IPS DF 6.9 (cell line): ENCODE measurements around the gene SLC35A3.

Experiments used
- DNase-seq: peaks from one replicate; pipeline ENCODE4 v3.0.0-alpha.2; 2013; ENCODE audit warnings: low read depth, low spot score
- H3K27ac ChIP-seq: one replicate; pipeline ENCODE4 v1.5.1; 2013; ENCODE audit warnings: low read length, control low read depth
- H3K27me3 ChIP-seq: 2 replicates; pipeline ENCODE4 v1.6.1; 2013; ENCODE audit warnings: mild to moderate bottlenecking, low read length; ENCODE audit not compliant: control insufficient read depth, insufficient read depth
- H3K36me3 ChIP-seq: 2 replicates; pipeline ENCODE4 v1.6.1; 2013; ENCODE audit warnings: low read length; ENCODE audit not compliant: control insufficient read depth, insufficient read depth
- H3K4me1 ChIP-seq: 2 replicates; pipeline ENCODE4 v1.6.1; 2013; ENCODE audit warnings: low read length; ENCODE audit not compliant: control insufficient read depth, insufficient read depth
- H3K4me3 ChIP-seq: 2 replicates; pipeline ENCODE4 v1.5.1; 2013; ENCODE audit warnings: mild to moderate bottlenecking, low read length
- H3K9me3 ChIP-seq: 2 replicates; pipeline ENCODE4 v1.6.1; 2013; ENCODE audit warnings: low read length, inconsistent platforms; ENCODE audit not compliant: control insufficient read depth, insufficient read depth
- WGBS: extraction: QIAGEN DNeasy Blood & Tissue Kit; methylation state at CpG from one replicate; pipeline ENCODE4 v1.1.7; 2013; ENCODE audit warnings: mixed read lengths, missing lambda C conversion rate; ENCODE audit not compliant: insufficient read length, insufficient coverage; 5-methylcytosine and 5-hydroxymethylcytosine counted together

Gene SLC35A3

DNA sequence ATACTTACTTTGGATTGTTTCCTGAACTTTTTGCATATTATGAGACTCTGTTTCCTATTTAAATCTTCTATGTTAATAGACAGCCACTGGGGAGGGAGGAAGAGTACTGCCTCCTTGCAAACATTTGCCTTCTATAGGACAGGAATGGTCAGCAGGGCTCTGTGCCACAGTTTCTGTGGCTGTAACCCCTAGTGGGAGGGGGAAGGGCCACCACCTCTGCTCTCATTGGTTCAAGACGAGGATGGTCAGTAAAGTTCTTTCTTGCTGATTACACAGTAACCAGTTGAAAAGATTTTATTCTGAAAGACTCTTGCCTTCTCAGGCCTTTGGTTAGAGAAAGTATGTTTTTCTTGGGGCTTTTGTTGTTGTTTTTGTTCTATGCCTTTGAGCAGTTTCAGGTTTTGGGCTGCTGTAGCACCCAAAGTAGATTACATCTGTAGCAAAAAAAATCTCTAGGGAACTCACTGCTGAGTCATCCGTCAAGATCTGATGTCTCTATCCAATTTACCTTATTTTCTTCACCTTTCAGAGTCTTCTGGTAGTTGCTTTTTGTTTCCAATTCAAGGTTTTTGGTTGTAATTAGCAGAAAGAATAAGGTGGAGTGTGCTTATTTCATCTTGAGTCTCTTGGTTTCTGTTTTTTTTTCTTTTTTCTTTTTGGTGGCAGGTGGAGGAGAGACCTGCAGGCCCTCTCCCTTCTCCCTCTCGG lies 23.1 kb downstream of the SLC35A3 start:
- Histone ChIP-seq H3K4me3 (no peak overlapping the region), H3K4me1 (no peaks in the 10 kb centered on the region), H3K36me3 (no peaks in the 10 kb centered on the region), H3K9me3 (no peaks in the 10 kb centered on the region), H3K27me3 (no peaks in the 10 kb centered on the region), H3K27ac (no peak overlapping the region)
- WGBS, result no CpG with 5 or more reads among the region's 3 CpGs
- DNase-seq, result no peak

DNA sequence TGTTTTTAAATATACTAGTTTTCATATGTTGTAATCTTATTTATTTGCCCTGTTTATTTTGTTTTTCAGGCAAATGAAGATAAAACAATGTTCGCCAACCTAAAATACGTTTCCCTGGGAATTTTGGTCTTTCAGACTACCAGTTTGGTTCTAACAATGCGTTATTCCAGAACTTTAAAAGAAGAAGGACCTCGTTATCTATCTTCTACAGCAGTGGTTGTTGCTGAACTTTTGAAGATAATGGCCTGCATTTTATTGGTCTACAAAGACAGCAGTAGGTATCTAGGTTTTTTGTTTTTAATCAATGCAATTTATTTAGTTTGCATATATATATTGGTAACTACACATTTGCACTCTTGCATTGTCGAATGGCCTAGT lies 23.7 kb downstream of the SLC35A3 start:
- Histone ChIP-seq H3K27me3 (no peaks in the 10 kb centered on the region), H3K9me3 (no peaks in the 10 kb centered on the region), H3K27ac (no peak overlapping the region), H3K4me1 (no peaks in the 10 kb centered on the region), H3K4me3 (no peak overlapping the region), H3K36me3 (no peaks in the 10 kb centered on the region)
- no CpG with 5 or more reads among the region's 5 CpGs for WGBS
- no peak for DNase-seq

DNA sequence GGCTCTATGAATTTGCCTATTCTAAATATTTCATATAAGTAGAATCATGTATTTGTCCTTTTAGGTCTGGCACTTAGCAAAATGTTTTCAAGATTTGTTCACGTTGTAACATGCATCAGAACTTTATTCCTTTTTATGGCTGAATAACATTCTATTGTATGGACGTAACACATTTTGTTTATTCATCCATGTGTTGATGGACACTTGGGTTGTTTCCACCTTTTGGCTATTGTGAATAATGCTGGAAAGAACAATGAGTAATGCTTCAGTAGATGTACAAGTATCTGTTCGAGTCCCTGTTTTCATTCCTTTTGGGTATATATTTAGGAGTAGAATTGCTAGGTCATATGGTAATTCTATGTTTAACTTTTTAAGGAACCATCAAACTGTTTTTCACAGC lies 24.7 kb downstream of the SLC35A3 start:
- Histone ChIP-seq H3K27ac (no peak overlapping the region), H3K4me1 (no peaks in the 10 kb centered on the region), H3K27me3 (no peaks in the 10 kb centered on the region), H3K36me3 (no peaks in the 10 kb centered on the region), H3K9me3 (no peaks in the 10 kb centered on the region), H3K4me3 (no peak overlapping the region)
- no CpG with 5 or more reads among the region's 3 CpGs for WGBS
- DNase-seq, result no peak

DNA sequence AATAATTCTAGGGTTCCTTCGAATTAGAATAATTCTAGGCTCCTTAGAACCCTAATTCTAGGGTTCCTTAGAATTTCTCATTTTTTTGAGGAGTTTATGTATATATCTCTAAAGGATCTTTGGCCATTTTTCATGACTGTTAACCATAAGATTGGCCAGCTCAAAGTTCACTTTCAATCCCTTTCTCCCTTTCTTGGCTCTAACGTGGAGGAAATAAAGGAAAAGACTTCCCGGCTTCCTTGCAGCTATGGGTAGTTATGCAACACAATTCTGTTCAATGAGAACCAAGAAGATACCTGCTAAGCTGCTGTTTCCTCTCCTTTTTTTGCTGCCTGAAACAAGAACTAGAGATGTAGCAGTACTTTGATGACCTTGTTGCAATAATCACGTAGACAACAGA lies 27.2 kb downstream of the SLC35A3 start:
- Histone ChIP-seq H3K4me1 (no peaks in the 10 kb centered on the region), H3K27me3 (no peaks in the 10 kb centered on the region), H3K36me3 (no peaks in the 10 kb centered on the region), H3K9me3 (no peaks in the 10 kb centered on the region), H3K27ac (no peak overlapping the region), H3K4me3 (no peak overlapping the region)
- no CpG with 5 or more reads among the region's 4 CpGs for WGBS
- no peak for DNase-seq

DNA sequence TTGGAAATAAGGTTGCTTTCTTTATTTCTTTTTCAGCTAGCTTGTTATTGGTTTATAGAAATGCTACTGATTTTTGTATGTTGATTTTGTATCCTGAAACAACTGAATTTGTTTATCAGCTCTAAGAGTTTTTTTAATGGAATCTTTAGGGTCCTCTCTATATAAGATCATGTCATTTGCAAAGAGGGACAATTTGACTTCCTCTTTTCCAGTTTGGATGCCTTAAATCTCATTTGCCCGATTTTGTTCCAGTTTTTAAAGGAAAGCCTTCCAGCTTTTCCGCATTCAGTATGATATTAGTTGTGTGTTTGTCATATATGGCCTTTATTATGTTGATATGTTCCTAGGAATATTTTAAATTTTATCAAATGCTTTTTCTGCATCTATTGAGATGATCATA lies 31.7 kb downstream of the SLC35A3 start:
- H3K4me3 ChIP-seq, result no peak overlapping the region
- WGBS, result no CpG with 5 or more reads among the region's 2 CpGs

DNA sequence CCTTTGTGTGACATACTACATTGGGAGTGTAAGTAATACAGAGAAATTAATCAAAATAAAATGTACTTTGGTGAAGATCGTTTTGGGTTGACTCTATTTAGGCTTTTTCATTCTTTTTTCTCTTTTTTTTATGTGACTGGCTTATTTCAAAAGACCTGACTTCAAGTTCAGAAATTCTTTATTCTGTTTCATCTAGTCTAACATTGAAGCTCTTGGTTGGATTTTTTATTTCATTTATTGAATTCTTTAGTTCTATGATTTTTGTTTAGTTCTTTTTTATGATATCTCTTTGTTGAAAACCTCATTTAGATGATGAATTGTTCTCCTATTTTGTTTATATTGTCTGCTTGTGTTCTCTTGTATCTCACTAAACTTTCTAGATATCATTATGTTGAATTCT lies 35.6 kb downstream of the SLC35A3 start:
- no peak overlapping the region for H3K4me3 ChIP-seq
- no peaks in the 10 kb centered on the region for H3K4me1 ChIP-seq
- WGBS, result no CpG with 5 or more reads among the region's 1 CpG
- H3K27me3 ChIP-seq, result no peaks in the 10 kb centered on the region
- no peaks in the 10 kb centered on the region for H3K9me3 ChIP-seq
- H3K36me3 ChIP-seq, result no peaks in the 10 kb centered on the region
- H3K27ac ChIP-seq, result no peak overlapping the region
- DNase-seq, result no peak

More for the DNA sequence above, 31.7 kb downstream of the SLC35A3 start:
- Histone ChIP-seq H3K27ac (no peak overlapping the region), H3K27me3 (no peaks in the 10 kb centered on the region), H3K4me1 (no peaks in the 10 kb centered on the region), H3K36me3 (no peaks in the 10 kb centered on the region), H3K9me3 (no peaks in the 10 kb centered on the region)
- no peak for DNase-seq

DNA sequence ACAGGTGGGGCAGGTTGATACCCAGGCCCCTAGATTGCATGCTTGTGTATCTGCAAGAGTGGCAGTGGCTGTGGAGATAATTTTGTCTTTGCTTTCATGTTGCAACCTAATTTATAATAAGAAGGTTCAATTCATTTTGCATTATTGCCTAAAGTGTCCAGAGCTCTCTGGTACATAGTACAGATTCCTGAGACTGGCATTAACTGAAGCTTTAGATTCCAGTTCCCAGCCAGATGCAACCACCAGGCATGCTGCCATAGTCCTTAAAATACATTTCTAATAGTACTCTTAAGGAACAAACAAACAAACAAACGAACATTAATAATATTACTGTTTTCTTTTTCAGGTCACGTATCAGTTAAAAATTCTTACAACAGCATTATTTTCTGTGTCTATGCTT lies 36.9 kb downstream of the SLC35A3 start:
- 100% methylated on average over 2 of the region's 2 CpGs for WGBS
- H3K36me3 ChIP-seq, result no peaks in the 10 kb centered on the region

DNA sequence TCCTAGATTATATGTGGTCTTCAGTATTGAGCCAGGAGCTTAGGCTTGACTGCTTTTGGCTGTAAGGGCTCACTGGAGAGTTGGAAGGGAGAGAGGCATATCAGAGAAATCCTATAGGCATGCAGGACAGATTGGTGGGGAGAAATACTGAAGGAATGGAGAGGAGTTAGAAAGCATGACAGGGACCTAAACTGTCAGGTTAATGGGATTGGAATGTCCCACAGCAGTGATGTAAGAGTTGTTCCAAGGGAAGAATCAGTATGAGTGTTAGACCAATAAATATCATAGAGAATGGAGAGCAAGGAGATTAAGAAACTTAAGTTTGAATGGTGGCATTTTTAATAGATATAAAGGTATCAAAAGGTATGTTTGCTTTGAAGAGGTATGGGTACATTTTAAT lies 39.7 kb downstream of the SLC35A3 start:
- Histone ChIP-seq H3K27ac (no peak overlapping the region), H3K9me3 (no peaks in the 10 kb centered on the region), H3K27me3 (no peaks in the 10 kb centered on the region), H3K36me3 (no peaks in the 10 kb centered on the region), H3K4me3 (no peak overlapping the region), H3K4me1 (no peaks in the 10 kb centered on the region)
- no peak for DNase-seq

More for the DNA sequence above, 36.9 kb downstream of the SLC35A3 start:
- H3K9me3 ChIP-seq, result no peaks in the 10 kb centered on the region
- DNase-seq, result no peak
- no peak overlapping the region for H3K4me3 ChIP-seq
- H3K4me1 ChIP-seq, result no peaks in the 10 kb centered on the region
- H3K27ac ChIP-seq, result no peak overlapping the region
- no peaks in the 10 kb centered on the region for H3K27me3 ChIP-seq

DNA sequence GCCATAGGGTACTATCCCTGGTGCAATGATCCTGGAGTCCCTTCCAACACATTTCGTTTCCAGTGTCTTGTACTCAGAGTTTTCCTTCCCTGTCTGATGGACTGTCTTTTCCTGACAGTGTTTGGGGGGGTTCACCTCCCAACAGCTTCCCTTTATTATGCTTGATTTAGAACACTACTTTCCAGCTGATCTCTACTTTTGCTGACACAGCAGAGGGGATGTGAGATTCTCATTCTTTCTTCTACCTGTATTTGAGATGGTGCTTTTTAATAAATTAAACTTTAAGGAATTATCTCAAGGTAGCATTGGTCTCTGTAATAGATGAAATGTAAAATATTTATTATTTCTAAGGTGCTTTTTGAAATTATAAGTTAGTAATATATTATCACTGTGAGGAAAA lies 41.0 kb downstream of the SLC35A3 start:
- no peaks in the 10 kb centered on the region for H3K4me1 ChIP-seq
- DNase-seq, result no peak
- no peaks in the 10 kb centered on the region for H3K27me3 ChIP-seq
- H3K27ac ChIP-seq, result no peak overlapping the region
- WGBS, result no CpG with 5 or more reads among the region's 1 CpG
- no peaks in the 10 kb centered on the region for H3K36me3 ChIP-seq
- H3K4me3 ChIP-seq, result no peak overlapping the region
- no peaks in the 10 kb centered on the region for H3K9me3 ChIP-seq

DNA sequence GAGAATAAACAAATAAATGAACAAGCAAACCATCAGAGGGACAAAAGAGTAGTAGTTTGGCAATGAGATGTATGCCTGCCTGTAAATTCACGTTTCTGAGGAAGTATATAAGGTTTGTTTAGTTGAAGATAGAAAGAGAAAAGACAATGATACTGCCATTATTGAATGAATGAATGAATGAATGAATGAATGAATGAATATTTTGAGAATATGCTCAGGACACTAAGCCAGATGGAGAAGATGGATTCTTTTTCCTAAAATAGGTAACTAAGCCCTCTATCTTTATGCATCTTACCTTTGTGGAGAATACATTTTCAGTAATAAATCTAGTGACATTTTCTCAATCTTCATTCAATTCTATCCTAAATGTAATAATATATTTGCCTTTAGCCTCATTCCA lies 49.4 kb downstream of the SLC35A3 start:
- no peak overlapping the region for H3K27ac ChIP-seq
- H3K9me3 ChIP-seq, result no peaks in the 10 kb centered on the region
- no peaks in the 10 kb centered on the region for H3K36me3 ChIP-seq
- no peak for DNase-seq
- WGBS, result no CpG with 5 or more reads among the region's 1 CpG
- no peak overlapping the region for H3K4me3 ChIP-seq
- no peaks in the 10 kb centered on the region for H3K27me3 ChIP-seq
- H3K4me1 ChIP-seq, result no peaks in the 10 kb centered on the region

DNA sequence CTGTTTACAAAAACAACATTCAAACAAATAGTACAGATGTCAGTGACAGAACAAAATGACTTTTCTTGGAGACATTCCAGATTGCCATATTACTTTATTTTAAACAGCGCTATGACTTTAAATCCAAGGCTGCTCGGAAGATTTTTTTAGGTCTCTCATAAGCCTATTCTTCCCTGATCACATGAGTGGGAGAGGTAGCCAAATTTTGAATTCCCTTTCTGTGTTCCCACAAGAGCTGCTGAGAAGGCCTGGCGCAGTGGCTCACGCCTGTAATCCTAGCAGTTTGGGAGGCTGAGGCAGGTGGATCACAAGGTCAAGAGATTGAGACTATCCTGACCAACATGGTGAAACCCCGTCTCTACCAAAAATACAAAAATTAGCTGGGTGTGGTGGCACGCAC lies 53.7 kb downstream of the SLC35A3 start:
- no peaks in the 10 kb centered on the region for H3K4me1 ChIP-seq
- H3K4me3 ChIP-seq, result no peak overlapping the region
- H3K27ac ChIP-seq, result no peak overlapping the region
- no peaks in the 10 kb centered on the region for H3K9me3 ChIP-seq
- no CpG with 5 or more reads among the region's 6 CpGs for WGBS
- H3K36me3 ChIP-seq, result no peaks in the 10 kb centered on the region
- no peak for DNase-seq
- no peaks in the 10 kb centered on the region for H3K27me3 ChIP-seq
